ENCODE data around the gene SOX18. TPM values are rescaled to one million over a fixed set of nuclear protein-coding genes. Genes with fewer than 3 reads are reported as not detected.

Gene SOX18
- total and polyA plus RNA-seq, 2 of the 13 experiments (the other 11 are each of a cell fraction or from before 2014, with no cell fraction given): 1.6 to 1.9 TPM

- TF ChIP-seq, protein P1, sequence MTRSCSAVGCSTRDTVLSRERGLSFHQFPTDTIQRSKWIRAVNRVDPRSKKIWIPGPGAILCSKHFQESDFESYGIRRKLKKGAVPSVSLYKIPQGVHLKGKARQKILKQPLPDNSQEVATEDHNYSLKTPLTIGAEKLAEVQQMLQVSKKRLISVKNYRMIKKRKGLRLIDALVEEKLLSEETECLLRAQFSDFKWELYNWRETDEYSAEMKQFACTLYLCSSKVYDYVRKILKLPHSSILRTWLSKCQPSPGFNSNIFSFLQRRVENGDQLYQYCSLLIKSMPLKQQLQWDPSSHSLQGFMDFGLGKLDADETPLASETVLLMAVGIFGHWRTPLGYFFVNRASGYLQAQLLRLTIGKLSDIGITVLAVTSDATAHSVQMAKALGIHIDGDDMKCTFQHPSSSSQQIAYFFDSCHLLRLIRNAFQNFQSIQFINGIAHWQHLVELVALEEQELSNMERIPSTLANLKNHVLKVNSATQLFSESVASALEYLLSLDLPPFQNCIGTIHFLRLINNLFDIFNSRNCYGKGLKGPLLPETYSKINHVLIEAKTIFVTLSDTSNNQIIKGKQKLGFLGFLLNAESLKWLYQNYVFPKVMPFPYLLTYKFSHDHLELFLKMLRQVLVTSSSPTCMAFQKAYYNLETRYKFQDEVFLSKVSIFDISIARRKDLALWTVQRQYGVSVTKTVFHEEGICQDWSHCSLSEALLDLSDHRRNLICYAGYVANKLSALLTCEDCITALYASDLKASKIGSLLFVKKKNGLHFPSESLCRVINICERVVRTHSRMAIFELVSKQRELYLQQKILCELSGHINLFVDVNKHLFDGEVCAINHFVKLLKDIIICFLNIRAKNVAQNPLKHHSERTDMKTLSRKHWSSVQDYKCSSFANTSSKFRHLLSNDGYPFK (CRISPR knock-in tag; IDR thresholded peaks at IDR 0.05; ENCODE audit: borderline replicate concordance): no peak; the same call in none of the 2 replicates
- TF ChIP-seq THRA (CRISPR knock-in tag; IDR thresholded peaks at IDR 0.05; ENCODE audit: borderline replicate concordance) (peak; percentile 83; the same call in 1 of the 2 replicates), ZNF292 (CRISPR knock-in tag; IDR thresholded peaks at IDR 0.05; ENCODE audit: borderline replicate concordance, low read depth) (peak; percentile 15; the same call in 1 of the 2 replicates), ZBTB20 (CRISPR knock-in tag; IDR thresholded peaks at IDR 0.05; ENCODE audit: borderline replicate concordance, low read depth) (peak; percentile 68; the same call in 1 of the 2 replicates), BRF2 (CRISPR knock-in tag; IDR thresholded peaks at IDR 0.05) (no peak; the same call in 1 of the 2 replicates), MZF1 (CRISPR knock-in tag; IDR thresholded peaks at IDR 0.05; ENCODE audit: borderline replicate concordance) (peak; percentile 85), ZNF160 (CRISPR knock-in tag; IDR thresholded peaks at IDR 0.05) (peak; percentile 65; the same call in 1 of the 2 replicates), CEBPB (IDR thresholded peaks at IDR 0.05; ENCODE audit: borderline replicate concordance, low read depth, low read length) (no peak), POLR2A (IDR thresholded peaks at IDR 0.05; ENCODE audit: insufficient read depth in 1 of 2, low read depth in 2 of 2, low read length in 2 of 2) (peak in 1 of 2 experiments; percentile 48; a peak in 1 of 4 replicates), ZSCAN5A (CRISPR knock-in tag; IDR thresholded peaks at IDR 0.05; ENCODE audit: borderline replicate concordance) (peak; percentile 94; the same call in 1 of the 2 replicates), SYNCRIP (IDR thresholded peaks at IDR 0.05; ENCODE audit: insufficient read depth, low read depth, low read length) (no peak), AHR (CRISPR knock-in tag; IDR thresholded peaks at IDR 0.05) (peak; percentile 67; the same call in 1 of the 2 replicates), DNMT3B (CRISPR knock-in tag; conservative IDR thresholded peaks at IDR 0.05) (0 out of 2 replicates have a peak, but pooled peaks have one; percentile 62), ZNF709 (CRISPR knock-in tag; IDR thresholded peaks at IDR 0.05) (no peak), MATR3 (CRISPR knock-in tag; IDR thresholded peaks at IDR 0.05) (peak; percentile 94; the same call in 1 of the 2 replicates)
- TF ChIP-seq, protein P2, sequence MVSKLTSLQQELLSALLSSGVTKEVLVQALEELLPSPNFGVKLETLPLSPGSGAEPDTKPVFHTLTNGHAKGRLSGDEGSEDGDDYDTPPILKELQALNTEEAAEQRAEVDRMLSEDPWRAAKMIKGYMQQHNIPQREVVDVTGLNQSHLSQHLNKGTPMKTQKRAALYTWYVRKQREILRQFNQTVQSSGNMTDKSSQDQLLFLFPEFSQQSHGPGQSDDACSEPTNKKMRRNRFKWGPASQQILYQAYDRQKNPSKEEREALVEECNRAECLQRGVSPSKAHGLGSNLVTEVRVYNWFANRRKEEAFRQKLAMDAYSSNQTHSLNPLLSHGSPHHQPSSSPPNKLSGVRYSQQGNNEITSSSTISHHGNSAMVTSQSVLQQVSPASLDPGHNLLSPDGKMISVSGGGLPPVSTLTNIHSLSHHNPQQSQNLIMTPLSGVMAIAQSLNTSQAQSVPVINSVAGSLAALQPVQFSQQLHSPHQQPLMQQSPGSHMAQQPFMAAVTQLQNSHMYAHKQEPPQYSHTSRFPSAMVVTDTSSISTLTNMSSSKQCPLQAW (CRISPR knock-in tag; IDR thresholded peaks at IDR 0.05): no peak; the same call in none of the 2 replicates
- TF ChIP-seq, protein P3, sequence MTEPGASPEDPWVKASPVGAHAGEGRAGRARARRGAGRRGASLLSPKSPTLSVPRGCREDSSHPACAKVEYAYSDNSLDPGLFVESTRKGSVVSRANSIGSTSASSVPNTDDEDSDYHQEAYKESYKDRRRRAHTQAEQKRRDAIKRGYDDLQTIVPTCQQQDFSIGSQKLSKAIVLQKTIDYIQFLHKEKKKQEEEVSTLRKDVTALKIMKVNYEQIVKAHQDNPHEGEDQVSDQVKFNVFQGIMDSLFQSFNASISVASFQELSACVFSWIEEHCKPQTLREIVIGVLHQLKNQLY (CRISPR knock-in tag; IDR thresholded peaks at IDR 0.05): no peak
- TF ChIP-seq, protein P4, sequence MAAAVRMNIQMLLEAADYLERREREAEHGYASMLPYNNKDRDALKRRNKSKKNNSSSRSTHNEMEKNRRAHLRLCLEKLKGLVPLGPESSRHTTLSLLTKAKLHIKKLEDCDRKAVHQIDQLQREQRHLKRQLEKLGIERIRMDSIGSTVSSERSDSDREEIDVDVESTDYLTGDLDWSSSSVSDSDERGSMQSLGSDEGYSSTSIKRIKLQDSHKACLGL (CRISPR knock-in tag; IDR thresholded peaks at IDR 0.05): peak; percentile 12; the same call in 1 of the 2 replicates
Observed at GRCh38 chr20:64050261-64051032, 1.0 kb upstream of the SOX18 start (continued).

Measured in HepG2 (cell line).